Stomach (tissue), 9 donors: Measurements from ENCODE around the gene AGPAT2. TPM values are rescaled to one million over a fixed set of nuclear protein-coding genes. Genes with fewer than 3 reads are reported as not detected.

Experiments used
- DNase-seq, 2 donors: peaks; one replicate each; pipeline versions ENCODE4 v3.0.0 to v3.0.0-alpha.2; 2013 to 2019
- H3K27ac ChIP-seq, 5 donors: fragments of 200-600 bp in 4 of 5; sonication (generic) in 4 of 5; one replicate each; pipeline ENCODE4 v1.5.1; 2013 to 2019; ENCODE audit warnings: mild to moderate bottlenecking in 1 of 5, moderate library complexity in 1 of 5
- H3K27me3 ChIP-seq, 3 donors: fragments of 200-600 bp; sonication (generic); one replicate each; pipeline ENCODE4 v1.5.1; 2017 to 2019; ENCODE audit warnings: mixed run types in 1 of 3
- H3K36me3 ChIP-seq, 4 donors: fragments of 200-600 bp; sonication (generic); 1 replicate in 3 of 4; 2 replicates in 1 of 4; pipeline ENCODE4 v1.5.1; 2016 to 2019
- H3K4me1 ChIP-seq, 4 donors: fragments of 200-600 bp; sonication (generic); one replicate each; pipeline ENCODE4 v1.5.1; 2016 to 2019
- H3K4me3 ChIP-seq, 4 donors: fragments of 200-600 bp; sonication (generic) in 3 of 4; one replicate each; pipeline ENCODE4 v1.5.1; 2016 to 2019; ENCODE audit warnings: mild to moderate bottlenecking in 1 of 4
- H3K9me3 ChIP-seq, 4 donors: fragments of 200-600 bp; sonication (generic); one replicate each; pipeline ENCODE4 v1.5.1; 2016 to 2019
- CTCF ChIP-seq, 7 experiments: fragments of 450-650 bp in 4 of 7; fragments of 200-600 bp in 3 of 7; sonication (generic) in 3 of 7; IDR thresholded peaks; one replicate each; pipeline ENCODE4 v1.5.1; 2016 to 2019; ENCODE audit warnings: antibody characterized with exemption in 7 of 7, control low read depth in 2 of 7, mild to moderate bottlenecking in 1 of 7
- EP300 ChIP-seq: sonication (generic); formaldehyde crosslinking; IDR thresholded peaks from one replicate; pipeline ENCODE4 v1.6.1; 2017; ENCODE audit warnings: antibody characterized with exemption
- POLR2A ChIP-seq, 4 donors: fragments of 450-650 bp; IDR thresholded peaks; one replicate each; pipeline ENCODE4 v1.6.1; 2016; ENCODE audit warnings: antibody characterized with exemption in 4 of 4, control low read depth in 2 of 4, mild to moderate bottlenecking in 1 of 4, moderate library complexity in 1 of 4
- POLR2AphosphoS5 ChIP-seq, 3 donors: sonication (generic); formaldehyde crosslinking; IDR thresholded peaks; one replicate each; pipeline ENCODE4 v1.6.1; 2016; ENCODE audit warnings: antibody characterized with exemption in 3 of 3
- WGBS, 5 donors: extraction: QIAGEN DNeasy Blood & Tissue Kit in 3 of 5; methylation state at CpG; one replicate each; pipeline versions ENCODE4 v1.1.5 to v1.1.7; 2013 to 2018; 5-methylcytosine and 5-hydroxymethylcytosine counted together
- intact Hi-C: fragments of 100-400 bp; cut with DNase I; formaldehyde crosslinking; loops from one replicate; pipeline ENCODE4 v1.15.1; 2023; ENCODE audit warnings: low total_unique reads
- polyA plus RNA-seq, 3 donors: library from polyadenylated mRNA; stranded (reverse); fragments of 200-250 nt; gene quantifications; one replicate each; pipeline ENCODE4 v1.2.3, GENCODE V29; 2013
- total RNA-seq, 5 donors: library from RNA; depleted of rRNA; stranded (reverse); fragments of >200 nt; gene quantifications; one replicate each; pipeline versions ENCODE4 v1.1.0 to v1.2.3, GENCODE V29; 2014 to 2016
- donor health status: healthy with polysubstance abuse.
- donor health status: Bipolar disorder and iron deficiency.
- donor health status: healthy.

AGPAT2 gene
- total and polyA plus RNA-seq, 8 donors = 32.7 to 135 (median 72.0) TPM

DNA sequence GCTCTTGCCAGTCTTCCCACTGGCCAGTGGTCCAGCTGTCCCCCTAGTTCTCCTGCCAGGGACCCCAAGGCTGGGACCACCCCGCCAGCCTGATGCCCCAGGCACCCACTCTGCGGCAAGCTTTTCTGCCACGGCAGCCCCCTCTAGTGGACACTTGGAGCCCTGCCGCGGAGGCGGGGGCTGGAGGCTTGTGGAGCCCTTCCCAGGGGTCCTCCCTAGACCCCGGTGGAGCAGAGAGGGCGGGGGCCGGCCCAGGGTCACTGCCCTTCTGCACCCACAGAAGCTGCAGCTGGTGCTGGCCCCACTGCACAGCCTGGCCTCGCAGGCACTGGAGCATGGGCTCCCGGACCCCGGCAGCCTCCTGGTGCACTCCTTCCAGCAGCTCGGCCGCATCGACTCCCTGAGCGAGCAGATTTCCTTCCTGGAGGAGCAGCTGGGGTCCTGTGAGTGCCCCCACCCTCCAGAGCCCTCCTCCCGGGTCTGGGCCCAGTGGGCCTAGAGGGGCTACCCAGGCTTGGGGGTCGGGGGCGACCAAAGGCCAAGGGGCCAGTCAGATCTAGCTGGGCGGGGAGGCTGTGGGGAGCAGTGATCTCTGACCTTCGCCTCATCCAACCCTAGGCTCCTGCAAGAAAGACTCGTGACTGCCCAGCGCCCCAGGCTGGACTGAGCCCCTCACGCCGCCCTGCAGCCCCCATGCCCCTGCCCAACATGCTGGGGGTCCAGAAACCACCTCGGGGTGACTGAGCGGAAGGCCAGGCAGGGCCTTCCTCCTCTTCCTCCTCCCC is 15.4 kb downstream of the AGPAT2 start:
- DNase-seq = no peak
- Histone ChIP-seq H3K4me1 (peaks cover 0 to 49% (median 32%) of the 10 kb centered on the region in 4 donors), H3K36me3 (peaks cover 20 to 46% (median 42%) of the 10 kb centered on the region in 4 donors), H3K9me3 (no peaks in the 10 kb centered on the region), H3K27me3 (peaks cover 0 to 50% (median 23%) of the 10 kb centered on the region in 3 donors), H3K4me3 (no peak overlapping the region), H3K27ac (no peak overlapping the region)
- intact Hi-C loops = no loop called here
- TF ChIP-seq CTCF (IDR thresholded peaks at IDR 0.05) (peak in 5 of 7 experiments; percentile 42 to 86 (median 79)), EP300 (no peak), POLR2AphosphoS5 (IDR thresholded peaks at IDR 0.05) (peak in 1 of 3 donors; percentile 21), POLR2A (IDR thresholded peaks at IDR 0.05) (no peak)
- WGBS, 5 donors = 47 to 52% (median 49%) methylated on average over 9 to 27 of the region's 27 CpGs

DNA sequence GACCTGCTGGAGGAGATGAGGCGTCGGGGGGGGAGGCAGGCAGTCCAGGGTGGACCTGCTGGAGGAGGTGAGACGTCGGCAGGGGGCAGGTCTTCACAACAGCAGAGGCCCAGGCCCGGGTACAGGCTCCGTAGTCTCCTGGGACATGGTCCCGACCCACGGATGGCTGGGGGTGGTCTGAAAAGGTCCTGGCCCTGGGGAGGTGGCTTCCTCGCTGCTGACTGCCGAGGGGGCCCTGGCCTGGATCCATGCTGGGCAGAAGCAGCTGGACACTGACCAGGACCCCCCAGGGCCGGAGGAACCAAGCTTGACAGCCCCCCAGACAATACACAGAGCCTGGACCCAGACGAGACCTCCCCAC is 16.0 kb downstream of the AGPAT2 start:
- peaks cover 0 to 56% (median 29%) of the 10 kb centered on the region in 3 donors for H3K27me3 ChIP-seq
- 17 to 60% (median 34%) methylated on average over 2 to 12 of the region's 12 CpGs for WGBS, 5 donors
- peaks cover 14 to 40% (median 36%) of the 10 kb centered on the region in 4 donors for H3K36me3 ChIP-seq
- no peak overlapping the region for H3K4me3 ChIP-seq
- TF ChIP-seq POLR2AphosphoS5 (IDR thresholded peaks at IDR 0.05) (no peak), POLR2A (IDR thresholded peaks at IDR 0.05) (no peak), CTCF (IDR thresholded peaks at IDR 0.05) (no peak), EP300 (no peak)
- no peak overlapping the region for H3K27ac ChIP-seq
- intact Hi-C loops = no loop called here
- peaks cover 1 to 47% (median 34%) of the 10 kb centered on the region in 4 donors for H3K4me1 ChIP-seq
- no peak for DNase-seq
- no peaks in the 10 kb centered on the region for H3K9me3 ChIP-seq

DNA sequence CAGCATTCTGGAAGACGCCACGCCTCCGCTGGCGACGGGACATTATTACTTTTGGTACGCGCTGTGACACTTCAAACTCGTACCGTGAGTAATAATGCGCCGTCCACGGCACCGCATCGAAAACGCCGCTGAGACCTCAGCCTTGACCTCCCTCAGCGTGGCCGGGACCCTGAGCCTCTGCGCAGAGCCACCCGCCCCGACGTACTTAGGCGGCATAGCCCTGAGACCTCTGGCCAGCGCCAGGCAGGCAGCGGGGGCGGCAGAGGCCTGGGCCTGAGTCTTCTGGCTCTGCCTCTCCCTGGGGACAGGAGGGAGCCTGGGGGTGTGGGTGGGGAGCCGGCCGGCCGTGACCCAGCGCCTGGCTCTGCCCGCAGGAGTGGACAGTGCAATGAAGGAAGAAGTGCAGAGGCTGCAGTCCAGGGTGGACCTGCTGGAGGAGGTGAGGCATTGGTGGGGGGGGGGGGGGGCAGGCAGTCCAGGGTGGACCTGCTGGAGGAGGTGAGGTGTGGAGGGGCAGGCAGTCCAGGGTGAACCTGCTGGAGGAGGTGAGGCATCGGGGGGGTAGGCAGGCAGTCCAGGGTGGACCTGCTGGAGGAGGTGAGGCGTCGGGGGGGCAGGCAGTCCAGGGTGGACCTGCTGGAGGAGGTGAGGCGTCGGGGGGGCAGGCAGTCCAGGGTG is 16.5 kb downstream of the AGPAT2 start:
- Histone ChIP-seq H3K36me3 (peaks cover 9 to 34% (median 31%) of the 10 kb centered on the region in 4 donors), H3K4me1 (peaks cover 4 to 46% (median 35%) of the 10 kb centered on the region in 4 donors), H3K9me3 (no peaks in the 10 kb centered on the region), H3K4me3 (peak overlapping the region in 1 of 4 donors; percentile 52), H3K27ac (no peak overlapping the region), H3K27me3 (peaks cover 0 to 59% (median 31%) of the 10 kb centered on the region in 3 donors)
- intact Hi-C loops = no loop called here
- no peak for DNase-seq
- WGBS, 5 donors = 64 to 82% (median 69%) methylated on average over 30 to 36 of the region's 36 CpGs
- no peak for TF ChIP-seq CTCF (IDR thresholded peaks at IDR 0.05)
- peak in 1 of 3 donors; percentile 10 for TF ChIP-seq POLR2AphosphoS5 (IDR thresholded peaks at IDR 0.05)
- TF ChIP-seq EP300 = no peak
- TF ChIP-seq POLR2A (IDR thresholded peaks at IDR 0.05) = no peak

DNA sequence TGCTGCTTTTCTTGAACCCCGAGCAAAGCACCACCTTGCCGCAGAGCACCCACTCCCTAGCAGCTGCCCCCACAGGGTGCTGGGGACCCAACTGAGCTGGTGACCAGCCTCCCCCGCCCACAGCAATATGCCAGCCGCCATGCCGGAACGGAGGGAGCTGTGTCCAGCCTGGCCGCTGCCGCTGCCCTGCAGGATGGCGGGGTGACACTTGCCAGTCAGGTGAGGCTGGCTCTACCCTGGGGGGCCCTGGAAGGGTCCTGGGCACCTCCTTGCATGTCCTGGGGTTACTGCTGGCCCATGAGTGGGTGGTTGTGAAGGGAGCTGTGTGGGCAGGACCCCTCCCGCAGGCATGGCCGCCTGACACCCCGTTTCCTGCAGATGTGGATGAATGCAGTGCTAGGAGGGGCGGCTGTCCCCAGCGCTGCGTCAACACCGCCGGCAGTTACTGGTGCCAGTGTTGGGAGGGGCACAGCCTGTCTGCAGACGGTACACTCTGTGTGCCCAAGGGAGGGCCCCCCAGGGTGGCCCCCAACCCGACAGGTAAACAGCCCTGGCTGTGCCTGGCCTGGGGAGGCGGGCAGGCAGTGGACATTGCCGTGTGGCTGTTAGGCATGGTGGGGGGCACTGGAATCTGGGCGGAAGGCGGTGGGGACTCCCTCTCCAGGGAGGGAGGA is 17.3 kb downstream of the AGPAT2 start:
- 39 to 57% (median 43%) methylated on average over 20 to 23 of the region's 23 CpGs for WGBS, 5 donors
- H3K36me3 ChIP-seq = peaks cover 8 to 29% (median 28%) of the 10 kb centered on the region in 4 donors
- H3K9me3 ChIP-seq = no peaks in the 10 kb centered on the region
- intact Hi-C loops = no loop called here
- no peak for DNase-seq
- peaks cover 10 to 45% (median 34%) of the 10 kb centered on the region in 4 donors for H3K4me1 ChIP-seq
- peak overlapping the region; percentile 8 to 52 (median 48) for H3K4me3 ChIP-seq
- H3K27ac ChIP-seq = no peak overlapping the region
- no peak for TF ChIP-seq EP300
- TF ChIP-seq POLR2A (IDR thresholded peaks at IDR 0.05) = no peak
- no peak for TF ChIP-seq CTCF (IDR thresholded peaks at IDR 0.05)
- no peak for TF ChIP-seq POLR2AphosphoS5 (IDR thresholded peaks at IDR 0.05)
- peaks cover 0 to 65% (median 37%) of the 10 kb centered on the region in 3 donors for H3K27me3 ChIP-seq
